LNCaP clone FGC (cell line): Measurements from ENCODE around the gene ODF2.

Experiments used
- DNase-seq: peaks from one replicate; pipeline ENCODE4 v3.0.0-alpha.2; 2011; ENCODE audit warnings: low read depth
- H3K4me3 ChIP-seq: 2 replicates; pipeline ENCODE4 v1.5.1; 2011; ENCODE audit warnings: mild to moderate bottlenecking, low read depth, low read length, control low read depth
- CTCF ChIP-seq: IDR thresholded peaks from 2 replicates; pipeline ENCODE4 v1.5.1; 2012; ENCODE audit warnings: mild to moderate bottlenecking; ENCODE audit not compliant: control insufficient read depth, insufficient read depth; ENCODE audit errors: extremely low read depth

Gene ODF2

GRCh38 chr9:128550226-128550625, 94.4 kb downstream of the ODF2 start:
- no peak overlapping the region for H3K4me3 ChIP-seq
- TF ChIP-seq CTCF = no peak
- DNase-seq = no peak
